Gastrocnemius medialis (tissue), 4 donors: ENCODE results near the gene CHCHD6. TPM values are rescaled to one million over a fixed set of nuclear protein-coding genes. Genes with fewer than 3 reads are reported as not detected.

ENCODE experiments used
- ATAC-seq, 2 donors: fragments of 150-250 bp; one replicate each; pipeline ENCODE4 v1.9.1; 2016
- DNase-seq, 2 donors: peaks; one replicate each; pipeline ENCODE4 v3.0.0-alpha.2; 2019
- H3K27ac ChIP-seq, 4 donors: fragments of 200-600 bp; sonication (generic); 1 replicate in 1 of 4; 2 replicates in 3 of 4; pipeline ENCODE4 v1.5.1; 2016 to 2018; ENCODE audit warnings: mild to moderate bottlenecking in 2 of 4, moderate library complexity in 1 of 4
- H3K27me3 ChIP-seq, 3 donors: fragments of 200-600 bp; sonication (generic) in 2 of 3; 1 replicate in 1 of 3; 2 replicates in 2 of 3; pipeline versions ENCODE4 v1.5.1 to v1.6.0; 2016 to 2019; ENCODE audit warnings: mild to moderate bottlenecking in 1 of 3, moderate library complexity in 1 of 3
- H3K36me3 ChIP-seq, 2 donors: fragments of 200-600 bp; sonication (generic) in 1 of 2; one replicate each; pipeline ENCODE4 v1.5.1; 2017 to 2018
- H3K4me1 ChIP-seq, 2 donors: fragments of 200-600 bp; sonication (generic) in 1 of 2; one replicate each; pipeline ENCODE4 v1.5.1; 2016 to 2017; ENCODE audit warnings: mild to moderate bottlenecking in 2 of 2
- H3K4me3 ChIP-seq, 4 donors: fragments of 200-600 bp; sonication (generic) in 3 of 4; 1 replicate in 1 of 4; 2 replicates in 3 of 4; pipeline ENCODE4 v1.5.1; 2016 to 2019; ENCODE audit warnings: mild to moderate bottlenecking in 2 of 4
- H3K9me3 ChIP-seq, 3 donors: fragments of 200-600 bp; sonication (generic) in 2 of 3; 1 replicate in 1 of 3; 2 replicates in 2 of 3; pipeline ENCODE4 v1.5.1; 2016 to 2019
- POLR2A ChIP-seq, 2 donors: fragments of 450-650 bp; IDR thresholded peaks; one replicate each; pipeline ENCODE4 v1.6.1; 2017; ENCODE audit warnings: antibody characterized with exemption in 2 of 2, mild to moderate bottlenecking in 2 of 2, moderate library complexity in 2 of 2
- in situ Hi-C, 4 donors: fragments of 200-750 bp; cut with MboI; loops; one replicate each; pipeline versions ENCODE4 v1.15.0 to v1.8.0; 2017; ENCODE audit warnings: low sequenced_read_pairs in 4 of 4
- intact Hi-C: fragments of 100-400 bp; cut with DNase I; formaldehyde crosslinking; loops from one replicate; pipeline ENCODE4 v1.15.1; 2023; ENCODE audit warnings: low total_unique reads
- total RNA-seq, 4 donors: library from RNA; depleted of rRNA; stranded (reverse); fragments of >200 nt; gene quantifications; one replicate each; pipeline versions ENCODE4 v1.1.0 to v1.2.3, GENCODE V29; 2016
- TF ChIP-seq, protein P1 (sequence below), 5 experiments: fragments of 450-650 bp in 3 of 5; fragments of 200-600 bp in 2 of 5; sonication (generic) in 2 of 5; IDR thresholded peaks in 4 of 5; conservative IDR thresholded peaks in 1 of 5; 1 replicate in 4 of 5; 2 replicates in 1 of 5; pipeline ENCODE4 v1.5.1; 2016 to 2019; ENCODE audit warnings: antibody characterized with exemption in 5 of 5, mild to moderate bottlenecking in 3 of 5, moderate library complexity in 3 of 5

CHCHD6 gene
- total RNA-seq, 4 donors from 2014 or later: 2.7 to 4.2 (median 3.4) TPM

DNA sequence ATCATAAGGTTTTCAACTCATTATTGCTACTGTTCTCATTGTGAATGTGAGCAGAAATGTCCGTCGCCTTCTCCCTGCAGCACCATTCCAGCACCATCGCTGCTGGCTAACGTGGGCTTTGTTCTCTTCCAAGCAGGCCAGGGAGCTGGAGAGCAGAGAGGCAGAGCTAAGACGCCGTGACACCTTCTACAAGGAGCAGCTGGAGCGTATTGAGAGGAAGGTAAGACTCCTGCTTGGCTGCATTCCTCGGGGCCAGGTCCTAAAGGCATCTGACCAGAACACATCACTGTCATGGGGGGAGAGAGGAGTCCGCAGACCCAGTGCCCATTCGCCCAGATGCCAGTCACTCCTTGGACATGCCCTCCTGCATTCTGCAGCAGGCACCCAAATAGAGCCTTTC, 148.5 kb downstream of the CHCHD6 start:
- Histone ChIP-seq H3K4me3 (no peak overlapping the region), H3K27ac (no peak overlapping the region), H3K9me3 (no peaks in the 10 kb centered on the region), H3K4me1 (no peaks in the 10 kb centered on the region), H3K36me3 (no peaks in the 10 kb centered on the region), H3K27me3 (no peaks in the 10 kb centered on the region)
- in situ Hi-C loops: no loop called here
- TF ChIP-seq, protein P1, sequence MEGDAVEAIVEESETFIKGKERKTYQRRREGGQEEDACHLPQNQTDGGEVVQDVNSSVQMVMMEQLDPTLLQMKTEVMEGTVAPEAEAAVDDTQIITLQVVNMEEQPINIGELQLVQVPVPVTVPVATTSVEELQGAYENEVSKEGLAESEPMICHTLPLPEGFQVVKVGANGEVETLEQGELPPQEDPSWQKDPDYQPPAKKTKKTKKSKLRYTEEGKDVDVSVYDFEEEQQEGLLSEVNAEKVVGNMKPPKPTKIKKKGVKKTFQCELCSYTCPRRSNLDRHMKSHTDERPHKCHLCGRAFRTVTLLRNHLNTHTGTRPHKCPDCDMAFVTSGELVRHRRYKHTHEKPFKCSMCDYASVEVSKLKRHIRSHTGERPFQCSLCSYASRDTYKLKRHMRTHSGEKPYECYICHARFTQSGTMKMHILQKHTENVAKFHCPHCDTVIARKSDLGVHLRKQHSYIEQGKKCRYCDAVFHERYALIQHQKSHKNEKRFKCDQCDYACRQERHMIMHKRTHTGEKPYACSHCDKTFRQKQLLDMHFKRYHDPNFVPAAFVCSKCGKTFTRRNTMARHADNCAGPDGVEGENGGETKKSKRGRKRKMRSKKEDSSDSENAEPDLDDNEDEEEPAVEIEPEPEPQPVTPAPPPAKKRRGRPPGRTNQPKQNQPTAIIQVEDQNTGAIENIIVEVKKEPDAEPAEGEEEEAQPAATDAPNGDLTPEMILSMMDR (IDR thresholded peaks at IDR 0.05 in 4 of 5, conservative IDR thresholded peaks at IDR 0.05 in 1 of 5): no peak
- no peak for TF ChIP-seq POLR2A (IDR thresholded peaks at IDR 0.05)
- intact Hi-C loops: no loop called here
- DNase-seq (no peak), ATAC-seq (no peak)

DNA sequence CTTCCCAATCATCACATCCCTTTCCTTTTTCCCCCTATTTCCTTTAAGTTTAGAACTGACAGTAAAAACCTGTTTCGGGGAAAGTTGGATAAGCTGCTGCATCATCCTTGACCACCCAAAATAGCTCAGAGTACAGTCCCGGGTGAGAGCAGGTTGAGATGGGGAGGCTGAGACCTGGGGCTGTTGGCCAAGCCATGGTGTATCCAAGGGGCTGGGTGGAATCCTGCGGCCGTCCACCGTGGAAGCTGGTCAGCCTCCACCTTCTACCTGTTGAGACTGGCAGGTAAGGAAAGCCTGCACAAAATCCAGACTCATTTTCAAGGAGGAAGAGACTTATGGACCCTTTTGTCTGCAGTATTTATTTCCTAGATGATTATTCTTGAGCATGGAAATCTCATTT, 150.6 kb downstream of the CHCHD6 start:
- no peak for DNase-seq
- Histone ChIP-seq H3K27me3 (no peaks in the 10 kb centered on the region), H3K27ac (no peak overlapping the region), H3K9me3 (no peaks in the 10 kb centered on the region), H3K36me3 (no peaks in the 10 kb centered on the region), H3K4me3 (no peak overlapping the region), H3K4me1 (peaks cover 5 to 8% of the 10 kb centered on the region in 2 donors)
- intact Hi-C loops (no loop called here), in situ Hi-C loops (no loop called here)
- TF ChIP-seq, protein P1 (IDR thresholded peaks at IDR 0.05 in 4 of 5, conservative IDR thresholded peaks at IDR 0.05 in 1 of 5): no peak
- no peak for TF ChIP-seq POLR2A (IDR thresholded peaks at IDR 0.05)
- ATAC-seq: no peak

DNA sequence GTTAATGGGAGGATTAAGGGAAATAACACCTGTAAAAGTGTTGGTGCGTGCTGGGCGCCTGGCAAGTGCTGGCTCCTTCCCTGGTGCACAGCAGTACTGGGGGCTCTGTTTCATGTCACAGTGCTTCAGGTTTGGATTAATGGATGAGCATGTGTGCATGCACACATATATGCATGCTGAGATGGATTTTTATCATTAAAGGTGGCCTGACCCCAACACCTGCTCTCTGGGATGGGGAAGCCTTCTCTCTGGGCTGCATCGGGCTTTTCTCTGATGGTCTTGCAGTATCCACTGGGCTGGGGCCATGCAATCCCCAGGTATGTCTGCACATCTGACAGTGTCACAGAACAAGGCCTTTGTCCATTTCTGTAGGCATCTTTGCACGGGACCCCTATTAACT, 151.3 kb downstream of the CHCHD6 start:
- intact Hi-C loops (no loop called here), in situ Hi-C loops (no loop called here)
- no peak overlapping the region for H3K4me3 ChIP-seq
- no peaks in the 10 kb centered on the region for H3K36me3 ChIP-seq
- H3K27me3 ChIP-seq: no peaks in the 10 kb centered on the region
- peaks cover 5 to 10% of the 10 kb centered on the region in 2 donors for H3K4me1 ChIP-seq
- TF ChIP-seq, protein P1 (IDR thresholded peaks at IDR 0.05 in 4 of 5, conservative IDR thresholded peaks at IDR 0.05 in 1 of 5): no peak
- TF ChIP-seq POLR2A (IDR thresholded peaks at IDR 0.05): no peak
- H3K9me3 ChIP-seq: no peaks in the 10 kb centered on the region
- ATAC-seq: no peak
- no peak overlapping the region for H3K27ac ChIP-seq
- DNase-seq: no peak

DNA sequence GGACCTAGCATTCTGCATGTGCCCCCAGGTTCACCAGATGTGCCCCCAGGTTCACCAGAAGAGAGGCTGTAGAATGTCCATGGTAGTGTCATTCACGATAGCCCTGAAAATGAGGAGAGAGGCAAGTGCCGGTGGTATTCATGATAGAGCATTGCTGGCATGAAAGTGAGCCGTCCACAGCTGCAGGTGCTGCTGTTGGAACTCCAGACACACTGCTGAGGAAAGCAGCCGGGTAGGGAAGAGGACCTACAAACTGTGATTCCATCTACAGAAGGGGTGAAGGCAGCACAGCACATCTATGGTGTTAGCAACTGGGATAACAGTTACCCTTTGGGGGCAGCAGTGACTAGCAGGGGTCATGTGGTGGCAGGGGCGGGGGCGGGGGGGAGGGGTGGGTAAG, 153.9 kb downstream of the CHCHD6 start:
- Histone ChIP-seq H3K9me3 (no peaks in the 10 kb centered on the region), H3K4me3 (no peak overlapping the region), H3K27ac (no peak overlapping the region), H3K36me3 (no peaks in the 10 kb centered on the region), H3K27me3 (no peaks in the 10 kb centered on the region), H3K4me1 (peaks cover 5 to 10% of the 10 kb centered on the region in 2 donors)
- intact Hi-C loops (no loop called here), in situ Hi-C loops (no loop called here)
- no peak for DNase-seq
- TF ChIP-seq POLR2A (IDR thresholded peaks at IDR 0.05): no peak
- TF ChIP-seq, protein P1 (IDR thresholded peaks at IDR 0.05 in 4 of 5, conservative IDR thresholded peaks at IDR 0.05 in 1 of 5): no peak
- ATAC-seq: no peak

DNA sequence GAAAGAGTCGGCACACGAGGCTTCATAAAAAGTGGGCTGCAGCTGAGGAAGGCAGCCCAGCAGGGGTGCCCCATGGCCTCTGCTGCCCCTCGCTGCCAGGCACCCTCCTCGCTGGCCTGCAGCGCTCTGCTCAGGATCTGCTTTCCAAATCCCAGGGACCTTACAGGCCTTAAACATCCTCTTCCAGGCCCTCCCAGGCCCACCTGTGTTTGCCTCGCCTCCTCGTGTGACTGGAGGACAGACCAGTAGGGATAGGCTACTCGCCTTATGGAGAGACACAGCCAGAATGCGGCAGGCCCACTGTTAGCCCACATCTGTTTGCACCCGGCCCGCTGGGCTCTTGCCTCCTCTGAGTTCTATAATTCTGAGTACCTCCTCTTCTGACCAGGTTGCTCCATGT, 154.4 kb downstream of the CHCHD6 start:
- Histone ChIP-seq H3K4me1 (peaks cover 5 to 10% of the 10 kb centered on the region in 2 donors), H3K4me3 (no peak overlapping the region), H3K27me3 (no peaks in the 10 kb centered on the region), H3K9me3 (no peaks in the 10 kb centered on the region), H3K36me3 (no peaks in the 10 kb centered on the region), H3K27ac (no peak overlapping the region)
- DNase-seq (no peak), ATAC-seq (no peak)
- intact Hi-C loops (no loop called here), in situ Hi-C loops (no loop called here)
- TF ChIP-seq, protein P1 (IDR thresholded peaks at IDR 0.05 in 4 of 5, conservative IDR thresholded peaks at IDR 0.05 in 1 of 5): no peak
- TF ChIP-seq POLR2A (IDR thresholded peaks at IDR 0.05): no peak
